Measurements from ENCODE around the gene ZNF846. TPM values are rescaled to one million over a fixed set of nuclear protein-coding genes. Genes with fewer than 3 reads are reported as not detected.
"Not testable (repeated sequence)": the region's sequence is repeated elsewhere in the genome, so short reads cannot be mapped to it uniquely, and the experiment has no call there.

The ZNF846 gene
- total RNA-seq, 1 donor from 2014 or later: 19.0 TPM

GRCh38 chr19:9735986-9736385 is 32.6 kb downstream of the ZNF846 start:
- H3K9me3 Mint-ChIP-seq (ENCODE audit: unreplicated experiment): peaks cover 4% of the 10 kb centered on the region
- H3K4me3 Mint-ChIP-seq (ENCODE audit: unreplicated experiment): no peak overlapping the region
- no peaks in the 10 kb centered on the region for H3K27me3 Mint-ChIP-seq (ENCODE audit: unreplicated experiment)
- H3K4me1 Mint-ChIP-seq (ENCODE audit: low read depth, unreplicated experiment): no peaks in the 10 kb centered on the region
- no peak for DNase-seq
- H3K27ac Mint-ChIP-seq (ENCODE audit: unreplicated experiment): no peak overlapping the region
- H3K36me3 Mint-ChIP-seq (ENCODE audit: unreplicated experiment): peaks cover under 1% of the 10 kb centered on the region
- TF ChIP-seq, protein P1, sequence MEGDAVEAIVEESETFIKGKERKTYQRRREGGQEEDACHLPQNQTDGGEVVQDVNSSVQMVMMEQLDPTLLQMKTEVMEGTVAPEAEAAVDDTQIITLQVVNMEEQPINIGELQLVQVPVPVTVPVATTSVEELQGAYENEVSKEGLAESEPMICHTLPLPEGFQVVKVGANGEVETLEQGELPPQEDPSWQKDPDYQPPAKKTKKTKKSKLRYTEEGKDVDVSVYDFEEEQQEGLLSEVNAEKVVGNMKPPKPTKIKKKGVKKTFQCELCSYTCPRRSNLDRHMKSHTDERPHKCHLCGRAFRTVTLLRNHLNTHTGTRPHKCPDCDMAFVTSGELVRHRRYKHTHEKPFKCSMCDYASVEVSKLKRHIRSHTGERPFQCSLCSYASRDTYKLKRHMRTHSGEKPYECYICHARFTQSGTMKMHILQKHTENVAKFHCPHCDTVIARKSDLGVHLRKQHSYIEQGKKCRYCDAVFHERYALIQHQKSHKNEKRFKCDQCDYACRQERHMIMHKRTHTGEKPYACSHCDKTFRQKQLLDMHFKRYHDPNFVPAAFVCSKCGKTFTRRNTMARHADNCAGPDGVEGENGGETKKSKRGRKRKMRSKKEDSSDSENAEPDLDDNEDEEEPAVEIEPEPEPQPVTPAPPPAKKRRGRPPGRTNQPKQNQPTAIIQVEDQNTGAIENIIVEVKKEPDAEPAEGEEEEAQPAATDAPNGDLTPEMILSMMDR (IDR thresholded peaks at IDR 0.05; ENCODE audit: partially characterized antibody, unreplicated experiment): no peak

DNA sequence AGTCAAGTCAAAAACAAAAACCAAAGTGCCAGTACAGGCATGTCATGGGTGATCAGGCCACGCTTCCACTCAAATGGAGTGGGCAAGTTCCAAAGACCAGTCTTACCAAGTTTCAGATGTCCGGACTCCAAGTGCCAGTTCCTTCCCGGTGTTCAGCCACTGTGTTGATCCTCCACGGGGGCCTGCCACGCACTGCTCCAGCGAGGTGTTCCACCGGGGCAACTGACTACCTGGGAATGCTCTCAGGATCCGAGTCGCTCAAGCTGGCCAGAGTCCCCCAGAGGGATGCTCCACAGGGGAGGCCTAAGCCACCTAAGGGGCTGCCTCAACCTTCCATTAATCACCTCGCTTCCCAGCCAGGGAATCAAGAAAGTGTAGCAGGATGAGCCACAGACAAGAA is 38.5 kb downstream of the ZNF846 start:
- not testable (repeated sequence) for H3K4me3 Mint-ChIP-seq (ENCODE audit: unreplicated experiment); DNase-seq; H3K4me1 Mint-ChIP-seq (ENCODE audit: low read depth, unreplicated experiment); H3K36me3 Mint-ChIP-seq (ENCODE audit: unreplicated experiment); H3K27ac Mint-ChIP-seq (ENCODE audit: unreplicated experiment); H3K9me3 Mint-ChIP-seq (ENCODE audit: unreplicated experiment); H3K27me3 Mint-ChIP-seq (ENCODE audit: unreplicated experiment)

DNA sequence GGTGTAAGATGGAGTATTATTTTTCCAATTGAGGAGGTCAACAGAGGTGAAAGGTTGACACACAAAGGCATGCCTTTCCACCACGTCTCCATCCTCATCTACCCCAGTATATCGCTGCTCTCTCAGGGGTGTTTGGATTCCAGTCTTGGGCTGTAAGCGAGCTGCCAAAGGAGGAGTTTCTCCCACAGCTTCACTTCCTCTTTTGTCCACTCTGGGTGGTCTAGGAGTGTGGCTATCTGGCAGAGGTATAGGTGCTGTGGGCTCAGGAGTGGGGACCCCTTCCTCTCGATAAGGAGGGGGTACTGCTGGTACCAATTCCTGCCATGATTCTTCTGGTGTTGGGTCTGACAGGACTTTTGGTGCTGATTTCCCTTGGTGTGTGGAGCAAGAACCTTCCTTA is 39.4 kb downstream of the ZNF846 start:
- H3K4me3 Mint-ChIP-seq (ENCODE audit: unreplicated experiment): no peak overlapping the region
- H3K27ac Mint-ChIP-seq (ENCODE audit: unreplicated experiment): no peak overlapping the region
- no peaks in the 10 kb centered on the region for H3K4me1 Mint-ChIP-seq (ENCODE audit: low read depth, unreplicated experiment)
- peaks cover 3% of the 10 kb centered on the region for H3K36me3 Mint-ChIP-seq (ENCODE audit: unreplicated experiment)
- peaks cover 3% of the 10 kb centered on the region for H3K27me3 Mint-ChIP-seq (ENCODE audit: unreplicated experiment)
- TF ChIP-seq, protein P1 (IDR thresholded peaks at IDR 0.05; ENCODE audit: partially characterized antibody, unreplicated experiment): no peak
- DNase-seq: no peak
- H3K9me3 Mint-ChIP-seq (ENCODE audit: unreplicated experiment): no peaks in the 10 kb centered on the region

DNA sequence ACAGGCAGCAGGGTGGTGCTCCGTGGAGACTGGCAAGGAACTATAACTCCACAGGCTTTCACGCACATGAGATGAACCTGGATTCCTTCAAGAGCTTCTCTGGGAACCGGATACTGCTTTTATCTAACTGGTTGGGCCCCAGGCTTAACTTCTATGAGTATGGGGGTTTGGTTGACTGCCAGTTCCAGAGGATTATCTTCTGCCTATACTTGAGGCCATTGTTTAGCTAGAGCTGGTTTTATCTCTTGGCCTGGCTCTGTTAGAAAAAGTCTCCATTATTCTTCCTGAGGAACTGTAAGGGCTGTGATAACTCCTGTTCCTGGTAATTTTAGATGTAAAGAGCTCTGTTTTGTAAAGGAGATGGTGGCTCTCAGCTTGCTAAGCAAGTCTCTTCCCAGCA is 40.9 kb downstream of the ZNF846 start:
- no peaks in the 10 kb centered on the region for H3K4me1 Mint-ChIP-seq (ENCODE audit: low read depth, unreplicated experiment)
- peaks cover 3% of the 10 kb centered on the region for H3K27me3 Mint-ChIP-seq (ENCODE audit: unreplicated experiment)
- H3K4me3 Mint-ChIP-seq (ENCODE audit: unreplicated experiment): no peak overlapping the region
- peaks cover 7% of the 10 kb centered on the region for H3K36me3 Mint-ChIP-seq (ENCODE audit: unreplicated experiment)
- no peak overlapping the region for H3K27ac Mint-ChIP-seq (ENCODE audit: unreplicated experiment)
- no peak for DNase-seq
- TF ChIP-seq, protein P1 (IDR thresholded peaks at IDR 0.05; ENCODE audit: partially characterized antibody, unreplicated experiment): no peak
- no peaks in the 10 kb centered on the region for H3K9me3 Mint-ChIP-seq (ENCODE audit: unreplicated experiment)

DNA sequence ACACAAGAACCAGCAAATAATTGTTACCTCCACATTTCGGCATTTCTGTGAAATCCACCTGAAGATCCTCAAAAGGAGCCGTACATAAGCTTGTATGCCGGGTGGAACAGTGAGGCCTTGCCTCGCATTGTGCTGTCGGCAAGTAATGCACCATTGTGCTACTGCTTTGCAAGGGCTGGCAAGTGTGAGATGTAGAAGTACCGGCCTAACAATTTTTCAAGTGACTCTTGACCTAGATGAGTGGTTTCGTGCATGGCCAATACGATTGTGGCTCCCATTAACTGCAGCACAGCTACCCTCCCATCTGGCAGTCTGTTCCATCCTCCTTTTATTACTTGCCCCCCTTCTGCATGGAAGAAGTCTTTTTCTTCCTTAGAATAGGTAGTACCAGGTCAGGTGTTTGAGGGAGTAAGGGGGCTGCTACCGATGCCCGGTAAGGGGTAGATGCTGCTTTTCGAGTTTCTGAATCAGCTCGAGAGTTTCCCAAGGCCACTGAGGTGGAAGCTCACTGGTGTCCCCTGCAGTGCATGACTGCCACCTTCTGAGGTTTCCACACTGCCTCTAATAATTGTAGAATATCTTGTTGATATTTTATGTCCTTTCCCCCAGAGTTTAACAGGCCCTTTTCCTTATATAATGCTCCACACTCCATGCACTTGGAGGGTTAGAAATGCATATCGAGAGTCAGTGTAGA is 42.9 kb downstream of the ZNF846 start:
- not testable (repeated sequence) for H3K4me3 Mint-ChIP-seq (ENCODE audit: unreplicated experiment)

GRCh38 chr19:9724157-9724556 is 44.4 kb downstream of the ZNF846 start:
- TF ChIP-seq, protein P1 (IDR thresholded peaks at IDR 0.05; ENCODE audit: partially characterized antibody, unreplicated experiment): no peak
- H3K36me3 Mint-ChIP-seq (ENCODE audit: unreplicated experiment): peaks cover 5% of the 10 kb centered on the region
- peaks cover 4% of the 10 kb centered on the region for H3K9me3 Mint-ChIP-seq (ENCODE audit: unreplicated experiment)
- no peak overlapping the region for H3K4me3 Mint-ChIP-seq (ENCODE audit: unreplicated experiment)
- no peaks in the 10 kb centered on the region for H3K27me3 Mint-ChIP-seq (ENCODE audit: unreplicated experiment)
- no peak for DNase-seq
- H3K4me1 Mint-ChIP-seq (ENCODE audit: low read depth, unreplicated experiment): peaks cover 6% of the 10 kb centered on the region
- no peak overlapping the region for H3K27ac Mint-ChIP-seq (ENCODE audit: unreplicated experiment)

More for the DNA sequence above, 42.9 kb downstream of the ZNF846 start:
- not testable (repeated sequence) for H3K4me1 Mint-ChIP-seq (ENCODE audit: low read depth, unreplicated experiment); H3K27me3 Mint-ChIP-seq (ENCODE audit: unreplicated experiment); H3K36me3 Mint-ChIP-seq (ENCODE audit: unreplicated experiment); H3K9me3 Mint-ChIP-seq (ENCODE audit: unreplicated experiment); H3K27ac Mint-ChIP-seq (ENCODE audit: unreplicated experiment); DNase-seq
